GM21576 (cell line): ENCODE data around the gene HAAO.
"Not testable (repeated sequence)": the region's sequence is repeated elsewhere in the genome, so short reads cannot be mapped to it uniquely, and the experiment has no call there.

Source experiments
- ATAC-seq: cut with Tn5 transposase; IDR thresholded peaks from one replicate; pipeline ENCODE4 v1.9.1; 2021; ENCODE audit warnings: mild to moderate bottlenecking, moderate library complexity; ENCODE audit not compliant: unreplicated experiment

Gene HAAO

DNA sequence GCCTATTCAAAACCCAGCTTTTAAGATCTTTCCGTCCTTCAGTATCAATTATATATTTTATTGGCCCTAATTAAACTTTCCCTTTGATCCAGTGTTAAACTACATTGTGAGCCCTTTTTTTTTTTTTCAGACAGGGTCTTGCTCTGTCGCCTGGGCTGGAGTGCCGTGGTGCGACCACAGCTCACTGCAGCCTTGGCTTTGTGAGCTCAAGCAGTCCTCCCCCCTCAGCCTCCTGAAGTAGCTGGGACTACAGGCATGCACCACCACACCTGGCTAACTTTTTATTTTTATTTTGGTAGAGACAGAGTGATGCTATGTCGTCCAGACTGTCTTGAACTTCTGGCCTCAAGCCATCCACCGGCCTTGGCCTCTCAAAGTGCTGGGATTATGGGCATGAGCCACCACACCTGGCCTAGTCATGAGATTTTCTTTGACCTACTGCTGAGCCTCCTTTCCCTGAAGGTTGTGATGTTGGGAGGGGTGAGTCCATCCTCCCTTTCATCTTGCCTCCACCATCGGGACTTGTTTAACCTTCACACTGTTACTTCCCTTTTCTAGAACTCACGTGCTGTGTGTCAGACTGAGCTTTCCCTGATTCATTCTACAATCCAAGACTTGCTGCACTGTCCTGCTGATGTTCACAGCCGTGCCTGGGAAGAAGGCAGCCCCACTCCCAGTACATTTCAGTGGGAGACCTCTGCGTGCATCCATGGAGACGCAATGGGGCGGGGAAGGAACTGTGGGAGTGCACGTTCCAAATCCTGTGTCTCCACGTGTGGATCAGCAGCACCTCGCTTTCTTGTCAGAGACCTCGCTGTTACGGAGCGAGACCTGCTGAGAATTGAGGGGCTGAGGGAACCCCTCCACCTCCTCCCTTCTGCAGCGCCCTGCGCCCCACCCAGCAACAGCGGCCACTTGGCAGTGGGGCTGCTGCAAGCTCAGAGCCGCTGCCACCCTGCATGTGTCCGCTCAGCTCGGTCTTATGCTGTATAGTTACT lies 39.3 kb downstream of the HAAO start:
- ATAC-seq = no peak

DNA sequence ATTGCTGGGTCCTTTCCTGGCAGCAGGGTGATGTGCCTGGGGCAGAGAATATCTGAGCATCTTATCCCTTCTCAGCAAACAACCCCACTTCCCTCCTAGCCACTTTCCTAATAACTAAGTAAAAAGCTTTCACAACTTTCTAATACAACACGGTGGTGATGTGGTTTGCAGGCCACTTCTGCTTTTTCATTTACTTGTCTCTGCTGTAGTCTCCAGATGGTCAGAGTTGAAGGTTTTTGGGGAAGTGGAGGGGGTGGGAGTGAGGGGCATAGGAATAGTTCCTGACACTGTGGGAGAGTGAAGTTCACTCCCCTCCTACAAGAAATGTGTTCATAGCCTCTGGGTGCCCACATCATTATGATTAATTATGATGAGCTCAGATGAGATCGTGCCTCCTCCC lies 40.1 kb downstream of the HAAO start:
- peak; percentile 70 for ATAC-seq

DNA sequence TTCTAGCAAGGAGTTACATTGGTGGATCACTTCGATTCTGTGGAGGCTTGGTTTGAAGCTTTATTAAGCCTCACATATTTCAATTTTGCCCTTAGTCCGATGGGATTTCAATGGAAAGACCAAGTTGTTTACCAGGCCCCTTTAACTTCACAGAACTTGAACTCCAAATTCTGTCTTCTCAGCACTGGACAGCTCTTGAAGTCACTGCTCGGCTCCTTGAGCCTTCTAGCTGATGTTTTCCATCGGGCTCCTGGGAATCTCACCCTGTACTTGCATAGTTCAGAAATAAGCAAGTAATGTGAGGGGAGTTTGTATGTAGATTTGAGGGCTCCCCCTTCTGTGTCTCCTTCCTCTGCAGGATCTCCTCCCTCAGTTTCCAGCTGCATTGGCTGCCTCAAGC lies 43.5 kb downstream of the HAAO start:
- no peak for ATAC-seq

DNA sequence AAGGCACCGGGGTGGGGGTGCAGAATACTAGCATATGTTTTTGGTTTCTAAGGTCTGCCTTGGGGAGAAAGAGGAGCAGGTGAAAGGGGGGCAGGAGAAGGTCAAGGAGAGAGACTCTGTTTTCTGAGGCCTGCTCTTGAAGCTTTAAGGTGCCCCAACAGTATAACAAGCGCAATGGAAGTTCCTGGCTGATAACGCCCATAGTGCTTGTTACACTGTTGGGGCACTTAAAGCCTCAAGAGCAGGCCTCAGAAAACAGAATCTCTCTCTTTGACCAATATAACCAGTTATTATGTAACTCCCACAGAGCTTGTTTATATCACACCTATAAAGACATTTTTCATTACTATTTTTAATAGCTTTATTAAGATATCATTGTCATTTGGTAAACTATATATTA lies 45.0 kb downstream of the HAAO start:
- no peak for ATAC-seq

DNA sequence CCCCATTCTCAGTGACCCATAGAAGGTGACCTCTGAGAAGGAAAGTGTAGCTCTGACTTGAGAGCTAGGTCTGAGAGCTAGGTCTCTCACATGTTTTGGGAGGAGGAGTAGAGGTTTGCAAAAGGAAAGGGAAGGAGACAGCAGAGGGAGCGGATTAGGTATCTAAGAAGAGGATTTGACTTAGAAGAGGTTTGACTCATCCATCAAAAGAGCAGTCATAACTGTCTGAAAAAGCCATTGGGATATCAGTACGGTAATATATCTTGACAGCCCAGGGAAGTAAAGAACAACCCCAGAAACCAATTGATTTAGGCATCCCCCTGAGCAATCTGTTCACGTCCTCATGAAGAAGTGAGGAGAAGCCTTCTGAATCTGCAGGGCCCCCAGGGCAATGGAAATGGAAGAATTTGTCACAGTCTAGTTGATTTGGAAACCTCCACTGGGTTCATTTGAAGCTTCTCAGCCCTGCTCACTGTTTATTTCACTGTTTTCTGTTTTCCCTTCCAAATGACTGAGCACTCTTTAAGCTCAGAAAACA lies 47.8 kb downstream of the HAAO start:
- no peak for ATAC-seq

DNA sequence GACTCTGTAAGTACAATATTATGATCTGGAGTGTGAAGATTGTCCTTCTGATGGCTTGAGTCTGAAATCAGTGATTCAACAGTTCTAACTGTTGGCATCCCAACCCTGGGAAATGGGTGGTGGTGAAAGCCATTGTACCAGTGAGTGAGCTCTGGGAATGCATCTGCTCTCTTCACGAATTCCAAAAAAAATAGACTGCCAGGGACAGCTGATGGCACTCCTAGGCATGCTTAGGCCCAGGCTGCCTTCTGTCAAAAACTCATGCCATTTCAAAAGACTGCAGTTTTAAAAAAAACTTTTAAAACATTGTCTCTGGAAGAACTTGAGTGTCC lies 48.8 kb downstream of the HAAO start:
- ATAC-seq = no peak

DNA sequence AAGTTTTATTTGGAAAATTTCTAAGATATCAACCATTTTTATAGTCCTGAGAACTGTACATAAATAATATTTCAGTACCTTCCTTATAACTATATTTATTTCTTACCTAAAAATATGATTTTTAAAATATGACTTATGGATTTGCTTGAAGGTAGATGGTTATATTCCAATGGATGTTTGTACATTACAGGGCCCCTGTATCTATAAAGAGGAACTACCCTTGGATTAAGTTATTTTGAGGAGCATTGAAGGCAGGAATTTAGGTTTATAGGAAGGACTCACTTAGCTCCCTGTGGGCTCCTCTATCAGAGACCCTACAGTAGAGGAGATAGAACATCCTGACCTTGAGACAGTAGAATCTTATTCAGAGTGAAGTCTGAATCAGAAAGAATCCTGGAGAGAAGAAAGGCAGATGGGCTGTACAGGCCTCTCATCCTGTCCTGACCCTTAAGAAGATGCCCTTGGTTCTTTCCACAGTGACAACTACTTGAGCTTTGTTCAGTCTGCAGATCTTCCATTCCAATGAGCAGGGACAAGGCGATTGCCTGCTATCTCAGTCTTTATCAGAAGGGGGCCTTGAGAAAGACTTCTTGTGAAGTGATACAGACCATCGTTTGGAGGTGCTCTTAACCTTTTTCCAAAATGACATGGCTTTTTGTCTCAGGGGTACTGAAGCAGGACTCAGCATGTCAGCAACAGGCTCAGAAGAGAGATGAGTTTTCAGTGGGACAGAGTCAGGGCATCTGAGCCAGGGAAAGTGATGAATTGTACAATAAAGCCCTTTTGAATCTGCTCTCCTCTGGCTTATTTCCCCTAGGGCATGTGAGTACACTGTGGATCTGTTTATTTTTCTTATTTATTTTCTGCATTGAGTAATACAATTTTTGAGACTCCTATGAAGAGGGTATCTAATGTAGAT lies 49.4 kb downstream of the HAAO start:
- ATAC-seq = no peak

DNA sequence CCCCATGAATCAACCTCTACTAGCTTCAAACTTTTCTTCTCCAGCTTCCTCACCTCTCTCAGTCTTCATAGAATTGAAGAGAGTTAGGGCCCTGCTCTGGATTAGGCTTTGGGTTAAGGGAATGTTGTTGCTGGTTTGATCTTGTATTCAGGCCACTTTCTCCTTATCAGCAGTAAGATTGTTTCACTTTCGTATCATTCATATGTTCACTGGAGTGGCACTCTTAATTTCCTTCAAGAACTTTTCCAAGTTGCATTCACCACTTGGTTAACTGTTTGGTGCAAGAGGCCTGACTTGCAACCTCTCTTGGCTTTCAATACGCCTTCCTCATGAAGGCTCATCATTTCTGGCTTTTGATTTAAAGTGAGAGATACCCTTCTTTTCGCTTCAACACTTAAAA lies 51.2 kb downstream of the HAAO start:
- no peak for ATAC-seq

DNA sequence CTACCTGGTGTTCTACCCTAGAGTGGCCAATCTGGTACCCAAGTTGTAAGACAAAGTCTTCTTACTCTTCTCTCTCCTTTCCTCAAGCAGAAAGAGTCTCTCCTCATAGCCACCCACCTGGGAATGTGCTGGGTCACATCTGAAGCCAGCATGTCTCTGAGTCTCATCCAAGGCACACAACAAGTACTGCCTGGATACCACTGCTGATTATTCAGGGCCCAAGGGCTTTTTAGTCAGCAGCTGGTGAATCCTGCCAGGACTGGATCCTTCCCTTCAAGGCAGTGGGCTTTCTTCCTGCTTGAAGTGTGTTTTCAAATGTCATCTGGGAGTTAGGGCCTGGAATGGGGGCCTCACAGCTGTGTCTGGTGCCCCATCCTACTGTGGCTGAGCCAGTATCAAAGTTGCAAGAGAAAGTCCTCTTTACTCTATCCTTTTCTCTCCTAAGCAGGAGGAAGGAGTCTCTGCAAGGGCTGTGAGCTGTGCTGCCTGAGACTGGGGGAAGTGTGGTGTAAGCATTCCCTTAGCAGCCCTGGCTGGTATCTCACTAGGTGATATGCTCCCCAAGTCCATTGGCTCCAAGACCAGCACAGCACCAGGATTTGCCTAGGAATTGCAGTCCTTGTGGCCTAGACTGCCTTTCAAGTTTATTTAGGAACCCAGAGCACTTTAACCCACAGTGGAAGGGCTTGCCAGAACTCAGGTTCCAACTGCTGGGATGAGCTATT lies 55.6 kb downstream of the HAAO start:
- ATAC-seq = no peak

DNA sequence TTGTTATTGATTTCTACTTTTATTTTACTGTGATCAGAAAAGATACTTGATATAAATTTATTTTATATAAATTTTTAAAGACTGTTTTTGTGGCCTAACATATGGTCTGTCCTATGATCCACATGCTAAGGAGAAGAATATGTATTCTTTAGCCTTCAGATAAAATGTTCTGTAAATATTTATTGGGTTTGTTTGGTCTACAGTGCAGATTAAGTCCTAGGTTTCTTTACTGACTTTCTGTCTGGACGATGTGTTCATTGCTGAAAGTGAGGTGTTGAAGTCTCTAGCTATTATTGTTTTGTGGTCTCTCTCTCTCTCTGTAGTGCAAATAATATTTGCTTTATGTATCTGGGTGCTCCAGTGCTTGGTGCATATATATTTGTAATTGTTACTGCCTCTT lies 58.5 kb downstream of the HAAO start:
- no peak for ATAC-seq

DNA sequence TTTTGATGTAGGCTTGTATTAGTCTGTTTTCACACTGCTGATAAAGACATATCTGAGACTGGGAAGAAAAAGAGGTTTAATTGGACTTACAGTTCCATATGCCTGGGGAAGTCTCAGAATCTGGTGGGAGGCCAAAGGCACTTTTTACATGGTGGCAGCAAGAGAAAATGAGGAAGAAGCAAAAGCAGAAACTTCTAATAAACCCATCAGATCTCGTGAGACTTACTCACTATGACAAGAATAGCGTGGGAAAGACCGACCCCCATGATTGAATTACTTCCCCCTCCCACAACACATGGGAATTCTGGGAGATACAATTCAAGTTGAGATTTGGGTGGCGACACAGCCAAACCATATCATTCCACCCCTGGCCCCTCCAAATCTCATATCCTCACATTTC lies 61.1 kb downstream of the HAAO start:
- not testable (repeated sequence) for ATAC-seq

DNA sequence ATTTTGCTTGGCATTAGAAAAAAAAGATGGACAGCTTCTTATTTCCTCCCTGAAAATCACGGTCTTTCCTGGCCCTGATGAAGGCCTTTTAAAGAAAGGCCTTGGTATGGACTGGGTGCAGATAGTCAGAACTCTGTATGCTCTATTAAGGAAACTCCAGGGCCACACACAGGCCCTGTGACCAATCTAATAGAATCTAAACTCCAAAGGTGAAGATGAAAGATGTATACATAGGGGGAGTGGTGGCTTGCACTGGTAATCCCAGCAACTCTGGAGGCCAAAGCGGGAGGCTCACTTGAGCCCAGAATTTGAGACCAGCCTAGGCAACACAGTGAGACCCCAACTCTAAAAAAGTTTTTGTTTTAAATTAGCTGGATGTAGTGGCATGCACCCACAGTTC lies 65.7 kb downstream of the HAAO start:
- no peak for ATAC-seq

DNA sequence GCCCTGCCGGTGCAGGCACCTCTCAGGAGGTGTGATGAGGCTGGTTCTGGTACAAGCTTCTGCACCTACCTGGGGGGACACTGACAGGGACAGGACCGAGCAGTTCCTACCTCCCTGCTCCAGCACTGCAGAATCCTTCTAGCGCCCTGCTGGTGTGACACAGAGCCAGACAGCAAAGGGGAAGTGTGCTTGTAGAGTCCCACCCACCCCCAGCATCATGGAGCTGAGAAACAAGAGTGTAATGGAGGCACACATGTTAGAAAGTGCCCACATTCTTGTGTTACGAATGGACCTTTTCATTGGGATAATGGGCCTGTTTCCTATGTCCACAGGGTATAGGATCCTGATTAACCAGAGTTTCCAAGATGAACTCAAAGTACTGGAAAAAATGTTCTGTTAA lies 66.7 kb downstream of the HAAO start:
- no peak for ATAC-seq

DNA sequence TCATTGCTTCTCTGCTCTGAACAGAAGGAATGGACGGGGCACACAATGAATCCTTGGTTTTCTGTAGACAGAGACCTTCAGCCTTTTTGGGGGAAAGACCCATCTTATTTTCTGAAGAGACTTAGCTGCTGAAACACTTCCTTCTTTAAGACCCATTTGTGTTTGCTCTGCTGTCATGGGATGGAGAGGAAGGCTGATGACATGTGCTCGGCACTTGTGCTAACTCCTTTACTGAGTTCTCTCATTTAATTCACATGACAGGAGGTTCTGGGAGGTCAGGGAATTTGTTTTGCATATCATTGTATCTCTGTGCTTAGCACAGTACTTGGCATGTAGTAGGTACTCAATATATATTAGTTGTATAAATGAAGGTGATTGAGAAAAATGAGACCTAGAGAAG lies 67.5 kb downstream of the HAAO start:
- ATAC-seq = no peak

DNA sequence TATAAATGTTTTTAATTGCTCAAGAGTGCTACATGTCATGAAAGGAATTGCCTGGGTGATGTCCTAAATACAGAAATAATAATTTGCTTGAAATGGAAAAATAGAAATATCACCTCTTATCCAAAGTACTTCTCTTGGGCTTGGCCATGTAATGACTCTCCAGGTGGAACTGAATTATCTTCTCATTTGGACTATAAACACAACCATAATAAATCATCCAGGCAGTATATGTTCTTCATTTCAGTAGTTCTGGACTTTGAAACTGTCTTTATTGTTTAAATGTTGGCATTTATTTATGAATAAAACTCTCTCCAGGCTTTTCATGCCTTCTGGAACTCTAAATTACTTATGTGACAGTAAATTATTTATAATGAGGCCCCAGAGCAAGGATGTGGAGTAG lies 68.9 kb downstream of the HAAO start:
- ATAC-seq = no peak

DNA sequence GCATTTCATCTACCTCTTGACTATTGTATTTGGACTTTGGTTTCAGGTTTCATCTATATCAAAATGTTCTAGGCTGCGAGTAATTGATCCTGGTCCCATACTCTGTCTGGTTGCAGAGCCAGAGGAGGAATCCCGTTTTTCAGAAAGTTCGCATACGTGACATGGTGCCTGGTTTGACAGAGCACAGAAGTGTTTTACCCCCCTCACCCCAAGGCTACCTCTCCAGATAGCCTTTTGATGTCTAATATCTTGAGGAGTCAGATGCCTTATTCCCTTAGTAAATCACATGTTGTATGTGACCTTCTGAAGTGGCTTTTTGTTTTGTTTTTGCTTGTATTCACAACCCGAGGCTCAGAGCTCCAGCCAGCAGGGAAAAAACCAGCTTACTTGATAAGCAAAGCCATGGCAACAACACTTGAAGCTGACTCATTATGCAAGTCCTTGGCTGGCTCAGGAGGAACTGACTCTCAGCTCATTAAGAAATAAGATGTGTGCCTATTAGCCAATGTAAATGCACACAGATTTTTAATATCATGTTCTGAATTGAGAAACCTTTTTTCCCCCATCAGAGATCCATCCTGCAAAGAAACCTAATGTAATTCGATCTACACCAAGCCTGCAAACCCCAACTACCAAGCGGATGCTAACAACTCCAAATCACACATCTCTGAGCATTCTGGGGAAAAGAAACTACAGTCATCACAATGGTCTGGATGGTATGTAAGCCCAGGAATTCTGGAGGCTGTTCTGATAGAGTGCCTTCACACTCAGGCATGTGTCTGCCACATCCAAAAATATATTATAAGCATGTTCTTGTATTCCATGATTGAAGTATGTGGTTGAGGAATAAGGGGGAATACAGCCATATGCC lies 69.8 kb downstream of the HAAO start:
- peak; percentile 92 for ATAC-seq

DNA sequence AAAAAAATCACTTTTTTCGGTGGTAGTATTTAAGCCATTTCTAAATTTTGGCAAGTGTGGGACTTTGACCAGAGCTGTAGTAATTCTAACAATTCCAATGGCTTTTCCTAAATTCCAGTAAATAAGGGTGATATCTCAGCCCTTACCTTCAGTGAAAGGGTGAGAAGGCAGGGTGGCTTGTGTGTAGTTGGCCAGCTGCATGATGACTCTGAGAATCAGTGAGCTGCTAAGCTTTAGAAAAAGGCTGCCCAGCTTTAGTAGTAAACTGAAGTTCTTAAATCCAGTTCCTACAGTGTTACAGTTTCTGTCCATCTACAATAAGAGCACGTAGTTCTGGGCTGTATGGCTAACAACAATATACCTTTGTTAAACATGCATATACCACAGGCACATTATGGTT lies 70.5 kb downstream of the HAAO start:
- ATAC-seq = peak; percentile 11
